ENCODE data around the gene ANXA4. TPM values are rescaled to one million over a fixed set of nuclear protein-coding genes. Genes with fewer than 3 reads are reported as not detected.
"Not testable (repeated sequence)": the region's sequence is repeated elsewhere in the genome, so short reads cannot be mapped to it uniquely, and the experiment has no call there.

ANXA4 gene
- total RNA-seq, 1 donor from 2014 or later = 122 TPM

GRCh38 chr2:69714539-69715220 is 27.3 kb upstream of the ANXA4 start:
- H3K4me1 Mint-ChIP-seq (ENCODE audit: low read depth, unreplicated experiment) = peaks cover 22% of the 10 kb centered on the region

GRCh38 chr2:69715964-69716363 is 26.0 kb upstream of the ANXA4 start:
- Histone ChIP-seq H2AFZ (ENCODE audit: low read depth, low read length) (no peak overlapping the region), H3K79me2 (ENCODE audit: insufficient read depth, low read length) (no peaks in the 10 kb centered on the region), H3K4me1 (ENCODE audit: insufficient read depth, low read length) (peaks cover 16% of the 10 kb centered on the region), H3K4me2 (ENCODE audit: low read length) (peak overlapping the region; percentile 46), H4K20me1 (ENCODE audit: insufficient read depth, low read length) (no peaks in the 10 kb centered on the region), H3K27ac (ENCODE audit: low read depth, low read length) (peak overlapping the region; percentile 53), H3K9ac (ENCODE audit: low read length) (peak overlapping the region; percentile 43), H3K4me3 (ENCODE audit: insufficient read depth, low read depth, low read length) (no peak overlapping the region), H3K9me3 (ENCODE audit: insufficient read depth, low read depth, low read length) (no peaks in the 10 kb centered on the region), H3K36me3 (ENCODE audit: insufficient read depth, low read length) (no peaks in the 10 kb centered on the region), H3K27me3 (ENCODE audit: insufficient read depth, low read length) (peaks cover 2% of the 10 kb centered on the region)
- TF ChIP-seq CTCF (IDR thresholded peaks at IDR 0.05; ENCODE audit: insufficient read depth, low read depth, low read length) = no peak
- no peak for TF ChIP-seq EZH2 (IDR thresholded peaks at IDR 0.05; ENCODE audit: insufficient read depth, low read length)
- Mint-ChIP-seq H3K36me3 (ENCODE audit: low read depth, unreplicated experiment) (no peaks in the 10 kb centered on the region), H3K4me3 (ENCODE audit: unreplicated experiment) (peak overlapping the region; percentile 25), H3K4me1 (ENCODE audit: low read depth, unreplicated experiment) (peaks cover 22% of the 10 kb centered on the region), H3K27me3 (ENCODE audit: low read depth, unreplicated experiment) (no peaks in the 10 kb centered on the region), H3K9me3 (ENCODE audit: unreplicated experiment) (no peaks in the 10 kb centered on the region), H3K27ac (ENCODE audit: unreplicated experiment) (peak overlapping the region; percentile 99)
- DNase-seq (ENCODE audit: low read depth) = peak; percentile 88
- no peak for FAIRE-seq

More at GRCh38 chr2:69714539-69715220, 27.3 kb upstream of the ANXA4 start:
- peaks cover 16% of the 10 kb centered on the region for H3K4me1 ChIP-seq (ENCODE audit: insufficient read depth, low read length)
- not testable (repeated sequence) for H3K9me3 Mint-ChIP-seq (ENCODE audit: unreplicated experiment); H3K36me3 Mint-ChIP-seq (ENCODE audit: low read depth, unreplicated experiment); H3K27ac ChIP-seq (ENCODE audit: low read depth, low read length); H3K9me3 ChIP-seq (ENCODE audit: insufficient read depth, low read depth, low read length); H3K4me2 ChIP-seq (ENCODE audit: low read length); H4K20me1 ChIP-seq (ENCODE audit: insufficient read depth, low read length); H3K4me3 ChIP-seq (ENCODE audit: insufficient read depth, low read depth, low read length); H3K36me3 ChIP-seq (ENCODE audit: insufficient read depth, low read length); H3K27me3 ChIP-seq (ENCODE audit: insufficient read depth, low read length); H3K4me3 Mint-ChIP-seq (ENCODE audit: unreplicated experiment); H3K79me2 ChIP-seq (ENCODE audit: insufficient read depth, low read length); H3K9ac ChIP-seq (ENCODE audit: low read length); H3K27me3 Mint-ChIP-seq (ENCODE audit: low read depth, unreplicated experiment); FAIRE-seq; H2AFZ ChIP-seq (ENCODE audit: low read depth, low read length)
- TF ChIP-seq CTCF (IDR thresholded peaks at IDR 0.05; ENCODE audit: insufficient read depth, low read depth, low read length) = peak; percentile 60
- peak overlapping the region; percentile 34 for H3K27ac Mint-ChIP-seq (ENCODE audit: unreplicated experiment)
- DNase-seq (ENCODE audit: low read depth) = peak; percentile 52

GRCh38 chr2:69716555-69717120 is 25.3 kb upstream of the ANXA4 start:
- FAIRE-seq (no peak), DNase-seq (ENCODE audit: low read depth) (peak; percentile 74)
- H3K4me2 ChIP-seq (ENCODE audit: low read length) = peak overlapping the region; percentile 46
- Mint-ChIP-seq H3K4me3 (ENCODE audit: unreplicated experiment) (peak overlapping the region; percentile 25), H3K36me3 (ENCODE audit: low read depth, unreplicated experiment) (no peaks in the 10 kb centered on the region), H3K27me3 (ENCODE audit: low read depth, unreplicated experiment) (no peaks in the 10 kb centered on the region), H3K4me1 (ENCODE audit: low read depth, unreplicated experiment) (peaks cover 22% of the 10 kb centered on the region), H3K9me3 (ENCODE audit: unreplicated experiment) (no peaks in the 10 kb centered on the region), H3K27ac (ENCODE audit: unreplicated experiment) (peak overlapping the region; percentile 99)
- peaks cover 16% of the 10 kb centered on the region for H3K4me1 ChIP-seq (ENCODE audit: insufficient read depth, low read length)
- H2AFZ ChIP-seq (ENCODE audit: low read depth, low read length) = no peak overlapping the region
- TF ChIP-seq CTCF (IDR thresholded peaks at IDR 0.05; ENCODE audit: insufficient read depth, low read depth, low read length) (no peak), EZH2 (IDR thresholded peaks at IDR 0.05; ENCODE audit: insufficient read depth, low read length) (no peak)
- no peaks in the 10 kb centered on the region for H3K79me2 ChIP-seq (ENCODE audit: insufficient read depth, low read length)
- no peaks in the 10 kb centered on the region for H3K9me3 ChIP-seq (ENCODE audit: insufficient read depth, low read depth, low read length)
- no peaks in the 10 kb centered on the region for H4K20me1 ChIP-seq (ENCODE audit: insufficient read depth, low read length)
- H3K27ac ChIP-seq (ENCODE audit: low read depth, low read length) = peak overlapping the region; percentile 53
- H3K9ac ChIP-seq (ENCODE audit: low read length) = peak overlapping the region; percentile 43
- H3K27me3 ChIP-seq (ENCODE audit: insufficient read depth, low read length) = peaks cover 2% of the 10 kb centered on the region
- no peak overlapping the region for H3K4me3 ChIP-seq (ENCODE audit: insufficient read depth, low read depth, low read length)
- H3K36me3 ChIP-seq (ENCODE audit: insufficient read depth, low read length) = no peaks in the 10 kb centered on the region

All from astrocyte (in vitro differentiated cells and primary cell).